HEK293 (cell line): ENCODE results near the gene PRRC2B.

Experiments used
- CTCF ChIA-PET: fragments of 350-600 bp; formaldehyde crosslinking; extraction: SDS; loops from one replicate; lab custom pipeline; 2021; ENCODE audit warnings: antibody characterized with exemption; lab: Yijun Ruan, JAX
- POLR2A ChIA-PET: fragments of 300-600 bp; formaldehyde crosslinking; extraction: SDS; loops from one replicate; lab custom pipeline; 2020; ENCODE audit warnings: antibody characterized with exemption, inconsistent platforms; lab: Yijun Ruan, JAX
- H3K27ac ChIP-seq: fragments of 200-500 bp; sonication (Bioruptor generic); 2 replicates; pipeline ENCODE4 v1.5.1; 2014; ENCODE audit warnings: low read depth, low read length, control low read depth, inconsistent platforms; ENCODE audit errors: extremely low read depth
- H3K36me3 ChIP-seq, 2 experiments: fragments of 200-500 bp in 1 of 2; sonication (Bioruptor generic) in 1 of 2; 1 replicate in 1 of 2; 2 replicates in 1 of 2; pipeline ENCODE4 v1.5.1; 2014 to 2017; ENCODE audit warnings: inconsistent platforms in 2 of 2, low read length in 2 of 2; ENCODE audit not compliant: control insufficient read depth in 2 of 2, insufficient read depth in 1 of 2
- H3K4me1 ChIP-seq: fragments of 200-500 bp; sonication (Bioruptor generic); 2 replicates; pipeline ENCODE4 v1.5.1; 2014; ENCODE audit warnings: mild to moderate bottlenecking, low read length, inconsistent platforms; ENCODE audit not compliant: control insufficient read depth, insufficient read depth
- H3K4me3 ChIP-seq: 2 replicates; pipeline ENCODE4 v1.5.1; 2011; ENCODE audit warnings: low read depth, mild to moderate bottlenecking, control low read depth, low read length, moderate library complexity
- H3K9me3 ChIP-seq: fragments of 200-500 bp; sonication (Bioruptor generic); 2 replicates; pipeline ENCODE4 v1.5.1; 2014; ENCODE audit warnings: low read depth, low read length, inconsistent platforms; ENCODE audit not compliant: control insufficient read depth, insufficient read depth
- IKZF3 ChIP-seq: fragments of 450-650 bp; IDR thresholded peaks from 2 replicates; pipeline ENCODE4 v1.5.0; 2018; ENCODE audit warnings: missing biosample characterization, mild to moderate bottlenecking, missing genetic modification characterization, moderate library complexity
- MZF1 ChIP-seq: fragments of 450-650 bp; formaldehyde crosslinking; IDR thresholded peaks from 2 replicates; pipeline ENCODE4 v1.5.1; 2017; ENCODE audit warnings: missing biosample characterization, missing genetic modification characterization, borderline replicate concordance
- OSR2 ChIP-seq: fragments of 450-650 bp; formaldehyde crosslinking; IDR thresholded peaks from 2 replicates; pipeline ENCODE4 v1.5.1; 2016; ENCODE audit warnings: missing biosample characterization, missing genetic modification characterization
- SCRT1 ChIP-seq: fragments of 450-650 bp; formaldehyde crosslinking; IDR thresholded peaks from 2 replicates; pipeline ENCODE4 v1.5.1; 2016; ENCODE audit warnings: missing biosample characterization, missing genetic modification characterization, borderline replicate concordance
- ZBTB20 ChIP-seq: fragments of 450-650 bp; formaldehyde crosslinking; IDR thresholded peaks from 2 replicates; pipeline ENCODE4 v1.5.1; 2016; ENCODE audit warnings: missing biosample characterization, missing genetic modification characterization
- ZEB2 ChIP-seq: fragments of 450-650 bp; formaldehyde crosslinking; IDR thresholded peaks from 2 replicates; pipeline ENCODE4 v1.5.1; 2016; ENCODE audit warnings: missing biosample characterization, missing genetic modification characterization
- ZIC2 ChIP-seq: fragments of 450-650 bp; formaldehyde crosslinking; IDR thresholded peaks from 2 replicates; pipeline ENCODE4 v1.5.1; 2016; ENCODE audit warnings: missing biosample characterization, missing genetic modification characterization
- ZNF10 ChIP-seq: fragments of 450-650 bp; formaldehyde crosslinking; IDR thresholded peaks from 2 replicates; pipeline ENCODE4 v1.5.1; 2017; ENCODE audit warnings: missing biosample characterization, missing genetic modification characterization
- ZNF114 ChIP-seq: fragments of 450-650 bp; formaldehyde crosslinking; IDR thresholded peaks from 2 replicates; pipeline ENCODE4 v1.5.0; 2017; ENCODE audit warnings: missing biosample characterization, missing genetic modification characterization
- ZNF133 ChIP-seq: fragments of 450-650 bp; formaldehyde crosslinking; IDR thresholded peaks from 2 replicates; pipeline ENCODE4 v1.5.1; 2016; ENCODE audit warnings: missing biosample characterization, missing genetic modification characterization
- ZNF2 ChIP-seq: fragments of 450-650 bp; formaldehyde crosslinking; IDR thresholded peaks from 2 replicates; pipeline ENCODE4 v1.5.1; 2016; ENCODE audit warnings: missing biosample characterization, missing genetic modification characterization
- ZNF24 ChIP-seq: fragments of 450-650 bp; formaldehyde crosslinking; IDR thresholded peaks from 2 replicates; pipeline ENCODE4 v1.5.1; 2016; ENCODE audit warnings: missing biosample characterization, missing genetic modification characterization
- ZNF324 ChIP-seq: fragments of 450-650 bp; formaldehyde crosslinking; IDR thresholded peaks from 2 replicates; pipeline ENCODE4 v1.5.1; 2016; ENCODE audit warnings: missing biosample characterization, missing genetic modification characterization
- ZNF335 ChIP-seq: fragments of 450-650 bp; formaldehyde crosslinking; conservative IDR thresholded peaks from 2 replicates; pipeline ENCODE4 v1.5.1; 2016; ENCODE audit warnings: missing biosample characterization, missing genetic modification characterization
- ZNF341 ChIP-seq: fragments of 450-650 bp; formaldehyde crosslinking; IDR thresholded peaks from 2 replicates; pipeline ENCODE4; 2016; ENCODE audit warnings: low read depth, missing biosample characterization, missing genetic modification characterization
- ZNF670 ChIP-seq: fragments of 450-650 bp; formaldehyde crosslinking; IDR thresholded peaks from 2 replicates; pipeline ENCODE4 v1.5.1; 2016; ENCODE audit warnings: missing biosample characterization, missing genetic modification characterization, low read depth
- TF ChIP-seq, protein P1 (sequence below): fragments of 450-650 bp; formaldehyde crosslinking; IDR thresholded peaks from 2 replicates; pipeline ENCODE4 v1.5.1; 2017; ENCODE audit warnings: missing biosample characterization, missing genetic modification characterization
- TF ChIP-seq, protein P2 (sequence below): fragments of 450-650 bp; formaldehyde crosslinking; IDR thresholded peaks from 2 replicates; pipeline ENCODE4 v1.5.0; 2017; ENCODE audit warnings: missing biosample characterization, missing genetic modification characterization, borderline replicate concordance
- TF ChIP-seq, protein P3 (sequence below): IDR thresholded peaks from 2 replicates; pipeline ENCODE4 v1.6.1; 2011; ENCODE audit warnings: mild to moderate bottlenecking, low read depth, low read length, borderline replicate concordance
- TF ChIP-seq, protein P4 (sequence below): fragments of 450-650 bp; formaldehyde crosslinking; IDR thresholded peaks from 2 replicates; pipeline ENCODE4 v1.5.1; 2016; ENCODE audit warnings: missing biosample characterization, missing genetic modification characterization
- TF ChIP-seq, protein P5 (sequence below): fragments of 450-650 bp; formaldehyde crosslinking; IDR thresholded peaks from 2 replicates; pipeline ENCODE4 v1.5.1; 2016; ENCODE audit warnings: missing biosample characterization, missing genetic modification characterization
- TF ChIP-seq, protein P6 (sequence below): fragments of 450-650 bp; formaldehyde crosslinking; IDR thresholded peaks from 2 replicates; pipeline ENCODE4 v1.5.1; 2016; ENCODE audit warnings: missing biosample characterization, missing genetic modification characterization

Gene PRRC2B

DNA sequence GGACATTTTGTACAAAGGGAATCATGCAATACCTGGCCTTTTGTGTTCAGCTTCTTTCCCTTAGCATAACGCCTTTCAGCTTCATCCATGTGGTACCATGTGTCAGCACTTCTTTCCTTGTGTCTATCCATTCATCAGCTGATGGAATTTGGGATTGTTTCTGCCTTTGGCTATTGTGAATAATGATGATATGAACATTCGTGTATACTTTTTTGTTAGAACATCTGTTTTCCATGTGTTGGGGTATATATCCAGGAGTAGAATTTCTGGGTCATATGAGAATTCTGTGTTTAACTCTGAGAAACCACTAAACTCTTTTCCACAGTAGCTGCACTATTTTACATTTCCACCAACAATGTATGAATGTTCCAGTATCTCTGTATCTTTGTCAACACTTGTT is 14.8 kb upstream of the PRRC2B start:
- H3K4me3 ChIP-seq, result no peak overlapping the region
- no peak overlapping the region for H3K27ac ChIP-seq
- no peaks in the 10 kb centered on the region for H3K36me3 ChIP-seq
- H3K9me3 ChIP-seq, result no peaks in the 10 kb centered on the region
- ChIA-PET POLR2A (no interaction called here), CTCF (interaction anchor here (0.6 to 1.7 kb wide), 2 partner anchors 30 to 312 kb away, joined by 3 to 5 read pairs; no protein-coding TSS in a partner anchor)
- TF ChIP-seq SCRT1 (tag by site-specific recombination) (no peak), ZNF670 (tag by site-specific recombination) (no peak), ZNF2 (no peak), ZNF133 (tag by site-specific recombination) (no peak), ZNF341 (tag by site-specific recombination) (no peak)
- TF ChIP-seq, protein P1, sequence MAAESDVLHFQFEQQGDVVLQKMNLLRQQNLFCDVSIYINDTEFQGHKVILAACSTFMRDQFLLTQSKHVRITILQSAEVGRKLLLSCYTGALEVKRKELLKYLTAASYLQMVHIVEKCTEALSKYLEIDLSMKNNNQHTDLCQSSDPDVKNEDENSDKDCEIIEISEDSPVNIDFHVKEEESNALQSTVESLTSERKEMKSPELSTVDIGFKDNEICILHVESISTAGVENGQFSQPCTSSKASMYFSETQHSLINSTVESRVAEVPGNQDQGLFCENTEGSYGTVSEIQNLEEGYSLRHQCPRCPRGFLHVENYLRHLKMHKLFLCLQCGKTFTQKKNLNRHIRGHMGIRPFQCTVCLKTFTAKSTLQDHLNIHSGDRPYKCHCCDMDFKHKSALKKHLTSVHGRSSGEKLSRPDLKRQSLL (tag by site-specific recombination), result no peak
- TF ChIP-seq, protein P2, sequence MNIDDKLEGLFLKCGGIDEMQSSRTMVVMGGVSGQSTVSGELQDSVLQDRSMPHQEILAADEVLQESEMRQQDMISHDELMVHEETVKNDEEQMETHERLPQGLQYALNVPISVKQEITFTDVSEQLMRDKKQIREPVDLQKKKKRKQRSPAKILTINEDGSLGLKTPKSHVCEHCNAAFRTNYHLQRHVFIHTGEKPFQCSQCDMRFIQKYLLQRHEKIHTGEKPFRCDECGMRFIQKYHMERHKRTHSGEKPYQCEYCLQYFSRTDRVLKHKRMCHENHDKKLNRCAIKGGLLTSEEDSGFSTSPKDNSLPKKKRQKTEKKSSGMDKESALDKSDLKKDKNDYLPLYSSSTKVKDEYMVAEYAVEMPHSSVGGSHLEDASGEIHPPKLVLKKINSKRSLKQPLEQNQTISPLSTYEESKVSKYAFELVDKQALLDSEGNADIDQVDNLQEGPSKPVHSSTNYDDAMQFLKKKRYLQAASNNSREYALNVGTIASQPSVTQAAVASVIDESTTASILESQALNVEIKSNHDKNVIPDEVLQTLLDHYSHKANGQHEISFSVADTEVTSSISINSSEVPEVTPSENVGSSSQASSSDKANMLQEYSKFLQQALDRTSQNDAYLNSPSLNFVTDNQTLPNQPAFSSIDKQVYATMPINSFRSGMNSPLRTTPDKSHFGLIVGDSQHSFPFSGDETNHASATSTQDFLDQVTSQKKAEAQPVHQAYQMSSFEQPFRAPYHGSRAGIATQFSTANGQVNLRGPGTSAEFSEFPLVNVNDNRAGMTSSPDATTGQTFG, result no peak
- TF ChIP-seq, protein P3, sequence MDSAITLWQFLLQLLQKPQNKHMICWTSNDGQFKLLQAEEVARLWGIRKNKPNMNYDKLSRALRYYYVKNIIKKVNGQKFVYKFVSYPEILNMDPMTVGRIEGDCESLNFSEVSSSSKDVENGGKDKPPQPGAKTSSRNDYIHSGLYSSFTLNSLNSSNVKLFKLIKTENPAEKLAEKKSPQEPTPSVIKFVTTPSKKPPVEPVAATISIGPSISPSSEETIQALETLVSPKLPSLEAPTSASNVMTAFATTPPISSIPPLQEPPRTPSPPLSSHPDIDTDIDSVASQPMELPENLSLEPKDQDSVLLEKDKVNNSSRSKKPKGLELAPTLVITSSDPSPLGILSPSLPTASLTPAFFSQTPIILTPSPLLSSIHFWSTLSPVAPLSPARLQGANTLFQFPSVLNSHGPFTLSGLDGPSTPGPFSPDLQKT, result no peak
- peaks cover 8% of the 10 kb centered on the region; the same call in 1 of the 2 replicates for H3K4me1 ChIP-seq

DNA sequence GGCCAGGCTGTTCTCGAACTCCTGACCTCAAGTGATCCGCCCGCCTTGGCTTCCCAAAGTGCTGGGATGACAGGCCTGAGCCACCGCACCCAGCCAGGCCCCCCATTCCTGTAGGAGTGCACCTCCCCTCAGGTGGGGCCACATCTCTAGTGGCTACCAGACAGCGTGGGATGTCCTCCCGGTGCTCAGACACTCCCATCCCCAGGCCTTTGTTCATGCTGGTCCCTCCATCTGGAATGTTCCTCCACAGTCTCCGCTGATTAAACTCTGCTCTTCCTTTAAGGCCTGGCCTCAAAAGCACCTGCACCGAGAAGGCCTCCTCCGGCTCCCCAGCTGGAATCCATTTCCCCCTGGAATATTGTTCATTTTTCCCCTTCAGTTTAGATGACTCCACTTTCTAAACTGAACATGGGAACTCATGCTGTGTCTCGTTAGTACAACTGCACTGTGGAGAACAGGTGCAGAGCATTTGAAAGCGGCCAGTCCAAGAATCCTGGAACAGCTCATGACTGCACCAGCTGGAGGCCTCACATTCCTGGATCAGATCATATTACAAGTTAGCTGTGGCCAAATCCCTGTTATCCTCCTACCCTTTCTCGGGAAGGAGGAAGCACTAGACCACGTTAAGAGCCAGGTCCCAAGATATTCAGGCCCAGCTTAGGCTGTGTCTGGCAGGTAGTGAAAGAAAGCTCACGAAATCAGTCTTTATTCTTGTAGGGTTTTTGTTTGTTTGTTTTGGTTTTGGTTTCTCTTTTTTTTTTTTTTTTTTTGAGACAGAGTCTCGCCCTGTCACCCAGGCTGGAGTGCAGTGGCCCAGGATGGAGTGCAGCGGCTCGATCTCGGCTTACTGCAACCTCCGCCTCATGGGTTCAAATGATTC is 10.8 kb upstream of the PRRC2B start:
- Histone ChIP-seq H3K27ac (peak overlapping the region; percentile 44; the same call in 1 of the 2 replicates), H3K4me1 (peaks cover 3% of the 10 kb centered on the region; the same call in 1 of the 2 replicates), H3K9me3 (no peaks in the 10 kb centered on the region), H3K36me3 (no peaks in the 10 kb centered on the region), H3K4me3 (no peak overlapping the region)
- ChIA-PET CTCF (interaction anchor here (0.8 to 3.7 kb wide), 5 partner anchors 9 to 46 kb away, joined by 3 to 22 read pairs (median 4); no protein-coding TSS in a partner anchor), POLR2A (interaction anchor here (0.6 to 4.0 kb wide), 13 partner anchors 9 to 1885 kb away, joined by 3 to 73 read pairs (median 5); partner anchors contain the start of gene NTNG2)
- TF ChIP-seq OSR2 (peak; percentile 57), IKZF3 (tag by site-specific recombination) (peak; percentile 83), ZEB2 (tag by site-specific recombination) (peak; percentile 78), ZNF341 (tag by site-specific recombination) (peak; percentile 97), ZNF335 (peak; percentile 83), ZNF10 (tag by site-specific recombination) (no peak), ZNF24 (tag by site-specific recombination) (0 out of 2 replicates have a peak, but pooled peaks have one; percentile 49), ZNF114 (tag by site-specific recombination) (no peak), MZF1 (tag by site-specific recombination) (peak; percentile 74; the same call in 1 of the 2 replicates), ZNF2 (peak; percentile 72), ZBTB20 (tag by site-specific recombination) (peak; percentile 61; the same call in 1 of the 2 replicates), ZIC2 (tag by site-specific recombination) (peak; percentile 95), ZNF324 (0 out of 2 replicates have a peak, but pooled peaks have one; percentile 72)
- TF ChIP-seq, protein P4, sequence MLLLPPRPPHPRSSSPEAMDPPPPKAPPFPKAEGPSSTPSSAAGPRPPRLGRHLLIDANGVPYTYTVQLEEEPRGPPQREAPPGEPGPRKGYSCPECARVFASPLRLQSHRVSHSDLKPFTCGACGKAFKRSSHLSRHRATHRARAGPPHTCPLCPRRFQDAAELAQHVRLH (tag by site-specific recombination), result 0 out of 2 replicates have a peak, but pooled peaks have one; percentile 61
- TF ChIP-seq, protein P5, sequence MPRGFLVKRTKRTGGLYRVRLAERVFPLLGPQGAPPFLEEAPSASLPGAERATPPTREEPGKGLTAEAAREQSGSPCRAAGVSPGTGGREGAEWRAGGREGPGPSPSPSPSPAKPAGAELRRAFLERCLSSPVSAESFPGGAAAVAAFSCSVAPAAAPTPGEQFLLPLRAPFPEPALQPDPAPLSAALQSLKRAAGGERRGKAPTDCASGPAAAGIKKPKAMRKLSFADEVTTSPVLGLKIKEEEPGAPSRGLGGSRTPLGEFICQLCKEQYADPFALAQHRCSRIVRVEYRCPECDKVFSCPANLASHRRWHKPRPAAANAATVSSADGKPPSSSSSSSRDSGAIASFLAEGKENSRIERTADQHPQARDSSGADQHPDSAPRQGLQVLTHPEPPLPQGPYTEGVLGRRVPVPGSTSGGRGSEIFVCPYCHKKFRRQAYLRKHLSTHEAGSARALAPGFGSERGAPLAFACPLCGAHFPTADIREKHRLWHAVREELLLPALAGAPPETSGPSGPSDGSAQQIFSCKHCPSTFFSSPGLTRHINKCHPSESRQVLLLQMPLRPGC (tag by site-specific recombination), result peak; percentile 96
- TF ChIP-seq, protein P6, sequence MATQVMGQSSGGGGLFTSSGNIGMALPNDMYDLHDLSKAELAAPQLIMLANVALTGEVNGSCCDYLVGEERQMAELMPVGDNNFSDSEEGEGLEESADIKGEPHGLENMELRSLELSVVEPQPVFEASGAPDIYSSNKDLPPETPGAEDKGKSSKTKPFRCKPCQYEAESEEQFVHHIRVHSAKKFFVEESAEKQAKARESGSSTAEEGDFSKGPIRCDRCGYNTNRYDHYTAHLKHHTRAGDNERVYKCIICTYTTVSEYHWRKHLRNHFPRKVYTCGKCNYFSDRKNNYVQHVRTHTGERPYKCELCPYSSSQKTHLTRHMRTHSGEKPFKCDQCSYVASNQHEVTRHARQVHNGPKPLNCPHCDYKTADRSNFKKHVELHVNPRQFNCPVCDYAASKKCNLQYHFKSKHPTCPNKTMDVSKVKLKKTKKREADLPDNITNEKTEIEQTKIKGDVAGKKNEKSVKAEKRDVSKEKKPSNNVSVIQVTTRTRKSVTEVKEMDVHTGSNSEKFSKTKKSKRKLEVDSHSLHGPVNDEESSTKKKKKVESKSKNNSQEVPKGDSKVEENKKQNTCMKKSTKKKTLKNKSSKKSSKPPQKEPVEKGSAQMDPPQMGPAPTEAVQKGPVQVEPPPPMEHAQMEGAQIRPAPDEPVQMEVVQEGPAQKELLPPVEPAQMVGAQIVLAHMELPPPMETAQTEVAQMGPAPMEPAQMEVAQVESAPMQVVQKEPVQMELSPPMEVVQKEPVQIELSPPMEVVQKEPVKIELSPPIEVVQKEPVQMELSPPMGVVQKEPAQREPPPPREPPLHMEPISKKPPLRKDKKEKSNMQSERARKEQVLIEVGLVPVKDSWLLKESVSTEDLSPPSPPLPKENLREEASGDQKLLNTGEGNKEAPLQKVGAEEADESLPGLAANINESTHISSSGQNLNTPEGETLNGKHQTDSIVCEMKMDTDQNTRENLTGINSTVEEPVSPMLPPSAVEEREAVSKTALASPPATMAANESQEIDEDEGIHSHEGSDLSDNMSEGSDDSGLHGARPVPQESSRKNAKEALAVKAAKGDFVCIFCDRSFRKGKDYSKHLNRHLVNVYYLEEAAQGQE (tag by site-specific recombination), result 0 out of 2 replicates have a peak, but pooled peaks have one; percentile 21
